Erythroblast (primary cell): ENCODE results near the gene SNX30.

Experiments used
- DNase-seq, 2 experiments: peaks; one replicate each; lab custom pipeline; 2025; lab: John Stamatoyannopoulos, UW
- GATA1 ChIP-seq: IDR thresholded peaks from 2 replicates; pipeline ENCODE4 v1.6.1; 2011; ENCODE audit warnings: low read depth, mild to moderate bottlenecking, control low read depth, low read length, moderate library complexity
- POLR2A ChIP-seq: IDR thresholded peaks from 2 replicates; pipeline ENCODE4 v1.6.1; 2011; ENCODE audit warnings: mild to moderate bottlenecking, low read length

The SNX30 gene

GRCh38 chr9:112734892-112735291 is 15.7 kb upstream of the SNX30 start:
- no peak for DNase-seq
- TF ChIP-seq GATA1 (no peak), POLR2A (no peak)

GRCh38 chr9:112743216-112743836 is 7.2 kb upstream of the SNX30 start:
- TF ChIP-seq GATA1 (no peak), POLR2A (no peak)
- no peak for DNase-seq

- TF ChIP-seq GATA1, result no peak
- TF ChIP-seq POLR2A, result no peak
- DNase-seq, result no peak
Observed at GRCh38 chr9:112744177-112744576, 6.4 kb upstream of the SNX30 start.

- no peak for DNase-seq
Observed at GRCh38 chr9:112747094-112747493, 3.5 kb upstream of the SNX30 start.

GRCh38 chr9:112750764-112751055 is 150 bp downstream of the SNX30 start:
- TF ChIP-seq GATA1, result no peak
- no peak for TF ChIP-seq POLR2A
- peak; percentile 66 to 73 for DNase-seq

More at GRCh38 chr9:112747094-112747493, 3.5 kb upstream of the SNX30 start:
- TF ChIP-seq GATA1 (no peak), POLR2A (no peak)

- TF ChIP-seq POLR2A (no peak), GATA1 (no peak)
- peak; percentile 54 to 59 for DNase-seq
Observed at GRCh38 chr9:112751056-112751795, 666 bp downstream of the SNX30 start.

- no peak for DNase-seq
- no peak for TF ChIP-seq POLR2A
- TF ChIP-seq GATA1, result no peak
Observed at GRCh38 chr9:112752334-112753125, 2.0 kb downstream of the SNX30 start.

- no peak for TF ChIP-seq GATA1
- no peak for TF ChIP-seq POLR2A
- no peak for DNase-seq
Observed at GRCh38 chr9:112753725-112754124, 3.2 kb downstream of the SNX30 start.

GRCh38 chr9:112754578-112754977 is 4.0 kb downstream of the SNX30 start:
- DNase-seq, result no peak
- TF ChIP-seq GATA1 (no peak), POLR2A (no peak)

GRCh38 chr9:112755016-112755427 is 4.5 kb downstream of the SNX30 start:
- TF ChIP-seq POLR2A (no peak), GATA1 (no peak)
- no peak for DNase-seq

- no peak for DNase-seq
- TF ChIP-seq POLR2A, result no peak
- TF ChIP-seq GATA1, result no peak
Observed at GRCh38 chr9:112755675-112756074, 5.1 kb downstream of the SNX30 start.

GRCh38 chr9:112757282-112757883 is 6.8 kb downstream of the SNX30 start:
- TF ChIP-seq POLR2A, result no peak
- no peak for TF ChIP-seq GATA1
- peak in 1 of 2 experiments; percentile 11 for DNase-seq

- DNase-seq, result no peak
- TF ChIP-seq POLR2A, result no peak
- TF ChIP-seq GATA1, result no peak
Observed at GRCh38 chr9:112757940-112758339, 7.4 kb downstream of the SNX30 start.

GRCh38 chr9:112760821-112761220 is 10.3 kb downstream of the SNX30 start:
- DNase-seq, result no peak
- TF ChIP-seq POLR2A (no peak), GATA1 (no peak)
